ENCODE measurements around the gene GNAS-AS1.

DNA sequence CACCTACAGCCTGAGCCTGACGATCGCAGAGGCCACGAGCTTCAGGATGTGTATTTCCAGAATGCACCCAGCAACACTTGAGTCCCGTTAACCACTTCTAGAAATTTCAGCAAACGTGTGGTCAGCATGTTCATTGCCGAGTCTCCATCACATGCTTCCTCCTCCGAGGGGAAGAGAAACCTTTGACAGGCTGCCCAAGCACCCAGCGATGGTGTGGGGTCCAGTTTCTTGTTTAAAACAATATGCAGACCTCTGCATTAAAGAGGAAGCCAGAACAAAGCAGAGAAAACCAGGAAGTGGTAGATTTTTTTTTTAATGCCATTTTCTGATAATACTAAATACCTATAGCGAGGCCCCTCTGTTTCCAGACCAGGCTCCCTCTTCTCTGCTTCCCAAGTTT is 71.9 kb downstream of the GNAS-AS1 start:
- TF ChIP-seq, protein P1, sequence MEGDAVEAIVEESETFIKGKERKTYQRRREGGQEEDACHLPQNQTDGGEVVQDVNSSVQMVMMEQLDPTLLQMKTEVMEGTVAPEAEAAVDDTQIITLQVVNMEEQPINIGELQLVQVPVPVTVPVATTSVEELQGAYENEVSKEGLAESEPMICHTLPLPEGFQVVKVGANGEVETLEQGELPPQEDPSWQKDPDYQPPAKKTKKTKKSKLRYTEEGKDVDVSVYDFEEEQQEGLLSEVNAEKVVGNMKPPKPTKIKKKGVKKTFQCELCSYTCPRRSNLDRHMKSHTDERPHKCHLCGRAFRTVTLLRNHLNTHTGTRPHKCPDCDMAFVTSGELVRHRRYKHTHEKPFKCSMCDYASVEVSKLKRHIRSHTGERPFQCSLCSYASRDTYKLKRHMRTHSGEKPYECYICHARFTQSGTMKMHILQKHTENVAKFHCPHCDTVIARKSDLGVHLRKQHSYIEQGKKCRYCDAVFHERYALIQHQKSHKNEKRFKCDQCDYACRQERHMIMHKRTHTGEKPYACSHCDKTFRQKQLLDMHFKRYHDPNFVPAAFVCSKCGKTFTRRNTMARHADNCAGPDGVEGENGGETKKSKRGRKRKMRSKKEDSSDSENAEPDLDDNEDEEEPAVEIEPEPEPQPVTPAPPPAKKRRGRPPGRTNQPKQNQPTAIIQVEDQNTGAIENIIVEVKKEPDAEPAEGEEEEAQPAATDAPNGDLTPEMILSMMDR (IDR thresholded peaks at IDR 0.05): no peak
- TF ChIP-seq POLR2A (IDR thresholded peaks at IDR 0.05): no peak
